Psoas muscle (tissue), 8 donors: ENCODE results near the gene RPS21. TPM values are rescaled to one million over a fixed set of nuclear protein-coding genes. Genes with fewer than 3 reads are reported as not detected.

Experiments used
- ATAC-seq, 4 donors: fragments of 200-7000 bp; cut with Tn5 transposase; one replicate each; pipeline ENCODE4 v1.9.1; 2020; ENCODE audit warnings: moderate library complexity in 3 of 4, mild to moderate bottlenecking in 2 of 4
- DNase-seq, 2 donors: peaks; one replicate each; pipeline ENCODE4 v3.0.0-alpha.2; 2020
- H3K27ac ChIP-seq: fragments of 200-600 bp; one replicate; pipeline ENCODE4 v1.8.0; 2022
- H3K27me3 ChIP-seq, 3 donors: fragments of 200-600 bp in 1 of 3; one replicate each; pipeline versions ENCODE4 v1.6.1 to v1.8.0; 2013 to 2022; ENCODE audit warnings: low read length in 2 of 3, mild to moderate bottlenecking in 2 of 3, moderate library complexity in 1 of 3; ENCODE audit not compliant: insufficient read depth in 3 of 3
- H3K36me3 ChIP-seq, 2 donors: fragments of 200-600 bp in 1 of 2; one replicate each; pipeline versions ENCODE4 v1.6.1 to v1.8.0; 2013 to 2022; ENCODE audit warnings: low read depth in 1 of 2, mild to moderate bottlenecking in 1 of 2, moderate library complexity in 1 of 2; ENCODE audit not compliant: insufficient read depth in 1 of 2
- H3K4me1 ChIP-seq: fragments of 200-600 bp; one replicate; pipeline ENCODE4 v1.8.0; 2022
- H3K4me3 ChIP-seq: fragments of 200-600 bp; one replicate; pipeline ENCODE4 v1.8.0; 2022; ENCODE audit warnings: mild to moderate bottlenecking
- H3K9me3 ChIP-seq: fragments of 200-600 bp; one replicate; pipeline ENCODE4 v1.8.0; 2022
- CTCF ChIP-seq: fragments of 200-600 bp; IDR thresholded peaks from one replicate; pipeline ENCODE4 v1.8.0; 2022; ENCODE audit warnings: antibody characterized with exemption
- WGBS, 3 donors: extraction: QIAGEN DNeasy Blood & Tissue Kit; methylation state at CpG; one replicate each; pipeline versions ENCODE4 v1.1.6 to v1.1.7; 2013; 5-methylcytosine and 5-hydroxymethylcytosine counted together
- intact Hi-C, 2 donors: fragments of 100-400 bp; cut with DNase I; formaldehyde crosslinking; loops; one replicate each; pipeline versions ENCODE4 v1.11.0 to v1.14.2; 2022
- polyA plus RNA-seq, 3 donors: library from polyadenylated mRNA; stranded (reverse); fragments of 200-250 nt; gene quantifications; one replicate each; pipeline ENCODE4 v1.2.3, GENCODE V29; 2013
- total RNA-seq, 4 donors: library from RNA; stranded (reverse); fragmentation: NEBNext Ultra II Directional in 2 of 4; extraction: Animal tissue kit (Norgen Biotek cat#: 25700) in 2 of 4; gene quantifications; one replicate each; pipeline versions ENCODE4 v1.2.1 to v1.2.4, GENCODE V29; 2021 to 2023
- donor health status: healthy with polysubstance abuse.
- donor health status: DM: no; HTN: no; CAD: no; lungs with moderate emphysema.
- donor health status: Bipolar disorder and iron deficiency.
- donor health status: healthy.
- donor health status: DM: yes; HTN: yes; CAD: no.
- donor health status: DM: no; HTN: no; CAD: no.
- donor health status: DM: no; HTN: no; CAD: no.
- donor health status: DM: yes; HTN: yes; CAD: no.

RPS21 gene
- total and polyA plus RNA-seq, 7 donors: 602 to 5,162 (median 1,206) TPM

DNA sequence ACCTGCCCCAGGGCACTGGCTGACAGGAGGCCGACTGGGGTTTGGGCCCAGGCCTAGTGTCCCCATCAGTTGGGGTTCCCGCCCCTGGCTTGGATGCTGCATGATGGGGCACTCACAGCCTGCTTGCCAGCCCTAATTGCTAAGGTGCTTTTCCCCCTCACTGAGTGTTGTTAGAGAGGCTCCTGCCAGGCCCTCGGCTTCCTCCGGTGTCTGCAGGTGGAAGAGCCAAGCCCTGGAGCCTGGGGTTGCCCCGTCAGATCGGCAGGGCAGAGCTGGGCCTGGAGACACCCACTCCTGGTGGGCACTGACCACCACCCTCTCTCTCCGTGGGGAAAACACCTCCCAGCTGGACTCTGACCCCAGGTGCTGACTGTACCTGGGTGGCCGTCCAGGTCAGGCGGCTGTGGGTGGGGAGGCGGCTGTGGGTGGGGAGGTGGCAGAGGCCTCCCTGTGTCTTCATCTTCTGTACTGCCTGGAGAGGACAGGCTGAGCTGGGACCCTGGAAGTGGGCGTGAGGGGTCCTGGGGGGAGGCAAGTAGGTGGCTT, 26.2 kb downstream of the RPS21 start:
- H3K4me1 ChIP-seq: peaks cover 11% of the 10 kb centered on the region
- no peak overlapping the region for H3K27ac ChIP-seq
- no peaks in the 10 kb centered on the region for H3K9me3 ChIP-seq
- DNase-seq (no peak), ATAC-seq (no peak)
- intact Hi-C loops: loop anchor here (5.0 to 10.0 kb wide), 2 partner anchors 202 to 204 kb away; no protein-coding TSS in a partner anchor
- H3K27me3 ChIP-seq: peaks cover 0 to 7% (median 3%) of the 10 kb centered on the region in 3 donors
- TF ChIP-seq CTCF: no peak
- 92 to 95% (median 93%) methylated on average over 10 to 11 of the region's 11 CpGs for WGBS, 3 donors
- no peak overlapping the region for H3K4me3 ChIP-seq
- no peaks in the 10 kb centered on the region for H3K36me3 ChIP-seq

DNA sequence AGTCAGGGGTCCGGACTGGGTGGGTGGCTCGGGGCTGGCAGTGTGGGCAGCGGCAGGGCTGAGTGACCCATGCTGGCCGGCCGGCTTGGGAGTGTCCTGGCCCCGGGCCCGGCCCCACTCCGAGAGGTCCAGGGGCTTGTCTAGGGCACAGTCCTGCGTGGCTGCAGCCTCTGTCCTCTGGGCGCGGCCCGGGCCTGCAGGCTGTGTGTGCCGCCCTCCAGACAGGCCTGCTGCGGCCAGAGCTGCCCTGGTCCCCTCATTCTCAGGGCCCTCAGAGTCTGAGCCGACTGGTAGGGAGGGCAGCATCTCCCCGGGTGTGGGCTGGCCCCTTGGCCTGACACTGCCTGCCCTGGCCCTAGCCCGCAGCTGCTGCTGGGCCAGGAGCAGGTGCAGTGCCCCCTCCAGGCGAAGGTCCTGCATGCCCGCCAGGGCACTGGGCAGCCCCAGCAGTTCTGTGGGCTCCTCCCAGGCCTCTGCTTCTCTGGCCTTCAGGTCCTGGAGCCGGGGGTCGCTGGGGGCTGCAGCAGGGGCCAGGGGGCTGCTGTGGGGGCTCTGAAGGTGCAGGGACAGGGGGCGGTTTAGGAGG, 27.1 kb downstream of the RPS21 start:
- WGBS, 3 donors: 55 to 77% (median 67%) methylated on average over 16 to 22 of the region's 22 CpGs
- TF ChIP-seq CTCF: no peak
- no peak for ATAC-seq
- Histone ChIP-seq H3K4me3 (no peak overlapping the region), H3K9me3 (no peaks in the 10 kb centered on the region), H3K27ac (no peak overlapping the region), H3K36me3 (no peaks in the 10 kb centered on the region), H3K4me1 (peaks cover 11% of the 10 kb centered on the region), H3K27me3 (peaks cover 0 to 7% (median 4%) of the 10 kb centered on the region in 3 donors)
- no peak for DNase-seq
- intact Hi-C loops: loop anchor here (5.0 to 10.0 kb wide), 2 partner anchors 201 to 203 kb away; no protein-coding TSS in a partner anchor

DNA sequence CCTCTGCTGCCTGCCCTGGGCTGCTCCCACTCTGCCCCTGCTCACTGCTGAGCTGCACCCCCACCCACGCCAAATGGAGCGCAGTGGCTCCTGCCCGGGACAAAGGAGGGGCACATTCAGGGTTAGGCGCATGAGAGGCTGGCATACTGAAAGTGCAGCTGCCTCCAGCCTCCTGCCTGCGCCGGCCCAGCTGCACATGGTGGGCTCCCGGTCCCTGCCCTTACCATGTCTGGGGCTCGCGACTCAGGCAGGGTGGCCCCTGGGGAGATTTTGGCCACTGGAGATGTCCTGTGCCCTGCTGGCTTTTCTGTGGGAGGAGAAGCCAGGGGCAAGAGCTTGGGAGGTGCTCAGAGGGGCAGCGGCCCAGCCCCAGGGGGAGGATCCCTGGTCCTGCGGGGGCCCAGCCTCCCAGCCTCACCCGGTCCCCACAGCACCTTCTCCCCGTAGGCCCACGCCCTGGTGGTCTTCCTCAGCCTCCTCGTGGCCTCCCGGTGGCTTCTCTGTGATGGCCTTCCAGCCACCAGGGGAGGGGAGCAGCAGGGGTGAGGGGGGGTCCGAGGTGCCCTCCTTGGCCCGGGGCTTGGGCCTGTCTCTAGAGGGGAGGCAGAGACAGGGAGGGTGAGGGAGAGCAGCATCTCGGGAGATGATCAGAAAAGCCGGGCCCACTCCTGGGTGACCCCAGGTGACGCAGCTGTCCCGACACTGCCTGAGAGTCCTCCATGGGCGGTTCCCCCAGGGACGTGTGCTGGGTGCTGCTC, 28.6 kb downstream of the RPS21 start:
- Histone ChIP-seq H3K36me3 (no peaks in the 10 kb centered on the region), H3K9me3 (no peaks in the 10 kb centered on the region), H3K4me3 (no peak overlapping the region), H3K27me3 (peaks cover 0 to 7% (median 4%) of the 10 kb centered on the region in 3 donors), H3K4me1 (no peaks in the 10 kb centered on the region), H3K27ac (no peak overlapping the region)
- WGBS, 3 donors: 64 to 77% (median 67%) methylated on average over 19 to 24 of the region's 24 CpGs
- intact Hi-C loops: loop anchor here in 1 of 2 donors (10.0 kb wide), 1 partner anchor 199 kb away; no protein-coding TSS in a partner anchor
- no peak for TF ChIP-seq CTCF
- DNase-seq: no peak
- ATAC-seq: no peak

DNA sequence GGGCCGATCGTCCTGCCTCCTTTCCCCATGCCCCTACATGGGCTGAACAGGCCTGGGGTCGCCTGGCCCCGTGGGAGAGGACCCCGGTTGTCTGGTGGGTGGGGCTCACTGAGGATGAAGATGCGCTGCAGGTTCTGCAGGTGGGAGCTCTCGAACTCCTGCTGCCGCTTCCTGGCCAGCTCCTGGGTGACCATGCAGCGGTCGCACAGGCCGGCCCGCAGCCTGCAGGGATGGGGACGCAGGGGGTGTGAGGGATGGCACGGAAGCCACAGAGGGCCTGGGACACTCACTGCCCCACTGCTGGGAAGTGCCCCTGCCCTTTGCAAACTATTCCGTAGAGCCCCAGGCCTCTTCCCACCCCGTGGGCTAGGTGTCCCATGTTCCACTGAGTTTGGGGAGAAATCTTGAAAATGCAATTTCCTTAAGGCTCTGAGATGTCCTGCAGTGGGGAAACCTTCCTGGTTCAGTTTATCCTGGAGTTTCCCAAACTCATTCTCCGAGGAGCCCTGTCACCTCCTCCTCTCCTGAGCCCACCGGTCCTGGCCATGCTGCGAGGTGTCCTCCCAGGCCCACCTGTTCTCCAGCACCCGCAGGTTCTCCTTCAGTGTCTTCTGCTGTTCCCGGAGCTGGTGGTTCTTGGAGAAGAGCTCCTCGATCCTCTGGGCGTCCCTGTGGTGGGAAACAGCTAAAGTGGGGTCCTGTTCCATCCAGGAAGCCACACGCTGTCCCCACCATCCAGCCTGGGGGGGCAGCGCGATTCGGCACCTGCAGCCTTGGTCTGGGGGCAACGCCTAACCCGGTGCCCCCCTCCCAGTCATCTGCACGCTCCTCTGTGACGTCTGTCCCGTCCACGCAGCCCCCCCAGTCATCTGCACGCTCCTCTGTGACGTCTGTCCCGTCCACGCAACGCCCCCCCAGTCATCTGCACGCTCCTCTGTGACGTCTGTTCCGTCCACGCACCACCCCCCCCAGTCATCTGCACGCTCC, 30.0 kb downstream of the RPS21 start:
- no peak for TF ChIP-seq CTCF
- H3K9me3 ChIP-seq: no peaks in the 10 kb centered on the region
- 73 to 81% (median 75%) methylated on average over 41 to 43 of the region's 43 CpGs for WGBS, 3 donors
- intact Hi-C loops: loop anchor here in 1 of 2 donors (10.0 kb wide), 1 partner anchor 198 kb away; no protein-coding TSS in a partner anchor
- ATAC-seq (no peak), DNase-seq (no peak)
- no peaks in the 10 kb centered on the region for H3K4me1 ChIP-seq
- H3K36me3 ChIP-seq: no peaks in the 10 kb centered on the region
- H3K4me3 ChIP-seq: no peak overlapping the region
- H3K27me3 ChIP-seq: peaks cover 0 to 7% (median 4%) of the 10 kb centered on the region in 3 donors
- H3K27ac ChIP-seq: no peak overlapping the region
